Effector CD4-positive, alpha-beta T cell (primary cell): Measurements from ENCODE around the gene CIRBP.
"Not testable (repeated sequence)": the region's sequence is repeated elsewhere in the genome, so short reads cannot be mapped to it uniquely, and the experiment has no call there.

Experiments used
- DNase-seq: peaks from one replicate; pipeline ENCODE4 v3.0.0-alpha.2; 2020

The CIRBP gene

GRCh38 chr19:1313695-1314613 is 44.8 kb downstream of the CIRBP start:
- DNase-seq, result no peak

GRCh38 chr19:1315470-1316166 is 46.5 kb downstream of the CIRBP start:
- no peak for DNase-seq

- DNase-seq, result no peak
Measured at GRCh38 chr19:1316466-1316865, 47.3 kb downstream of the CIRBP start.

GRCh38 chr19:1317274-1318003 is 48.3 kb downstream of the CIRBP start:
- DNase-seq, result no peak

GRCh38 chr19:1318678-1319471 is 49.7 kb downstream of the CIRBP start:
- DNase-seq, result no peak

- not testable (repeated sequence) for DNase-seq
Measured at GRCh38 chr19:1320282-1320650, 51.1 kb downstream of the CIRBP start.

GRCh38 chr19:1321539-1321938 is 52.4 kb downstream of the CIRBP start:
- no peak for DNase-seq

- no peak for DNase-seq
Measured at GRCh38 chr19:1322198-1322981, 53.3 kb downstream of the CIRBP start.

- DNase-seq, result no peak
Measured at GRCh38 chr19:1324249-1324805, 55.2 kb downstream of the CIRBP start.
